HG02642 (cell line): ENCODE results near the gene LSM14A.
A peak's percentile ranks its signal among the peaks of the same experiment; 100 is the strongest.
"Not testable (repeated sequence)": the region's sequence is repeated elsewhere in the genome, so short reads cannot be mapped to it uniquely, and the experiment has no call there.

Source experiments
- ATAC-seq: cut with Tn5 transposase; IDR thresholded peaks from one replicate; pipeline ENCODE4 v1.9.1; 2021; ENCODE audit warnings: mild to moderate bottlenecking; ENCODE audit not compliant: unreplicated experiment, poor library complexity

Gene LSM14A

DNA sequence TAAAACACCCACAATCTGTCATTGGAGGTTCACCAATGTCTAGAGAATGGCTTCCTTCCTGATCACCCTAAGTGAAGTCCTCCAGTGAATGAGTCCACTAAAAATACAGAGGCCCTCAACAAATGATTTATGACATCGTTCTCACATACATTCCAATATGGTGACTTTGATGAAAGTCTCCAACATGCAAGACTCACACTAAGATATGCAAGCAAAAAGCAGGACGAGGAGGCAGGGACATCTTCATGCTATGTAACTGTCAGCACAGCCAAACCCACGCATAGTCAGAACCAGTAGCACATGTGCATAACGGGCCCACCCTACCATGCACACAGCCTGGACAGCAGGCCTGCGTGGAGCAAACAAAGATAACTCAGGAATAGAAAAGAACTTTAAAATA, 16.6 kb upstream of the LSM14A start:
- no peak for ATAC-seq

DNA sequence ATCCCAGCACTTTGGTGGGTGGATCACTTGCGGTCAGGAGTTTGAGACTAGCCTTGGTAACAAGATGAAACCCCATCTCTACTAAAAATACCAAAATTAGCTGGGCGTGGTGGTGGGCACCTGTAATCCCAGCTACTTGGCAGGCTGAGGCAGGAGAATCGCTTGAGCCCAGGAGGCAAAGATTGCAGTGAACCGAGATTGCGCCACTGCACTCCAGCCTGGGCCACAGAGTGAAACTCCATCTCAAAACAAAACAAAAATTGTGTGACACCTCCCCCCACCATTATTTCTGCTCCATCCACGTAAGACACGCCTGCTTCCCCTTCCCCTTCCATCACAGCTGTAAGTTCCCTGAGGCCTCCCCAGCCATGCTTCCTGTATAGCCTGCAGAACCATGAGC, 13.3 kb upstream of the LSM14A start:
- not testable (repeated sequence) for ATAC-seq

- not testable (repeated sequence) for ATAC-seq
Measured at GRCh38 chr19:34159541-34159940, 12.8 kb upstream of the LSM14A start.

DNA sequence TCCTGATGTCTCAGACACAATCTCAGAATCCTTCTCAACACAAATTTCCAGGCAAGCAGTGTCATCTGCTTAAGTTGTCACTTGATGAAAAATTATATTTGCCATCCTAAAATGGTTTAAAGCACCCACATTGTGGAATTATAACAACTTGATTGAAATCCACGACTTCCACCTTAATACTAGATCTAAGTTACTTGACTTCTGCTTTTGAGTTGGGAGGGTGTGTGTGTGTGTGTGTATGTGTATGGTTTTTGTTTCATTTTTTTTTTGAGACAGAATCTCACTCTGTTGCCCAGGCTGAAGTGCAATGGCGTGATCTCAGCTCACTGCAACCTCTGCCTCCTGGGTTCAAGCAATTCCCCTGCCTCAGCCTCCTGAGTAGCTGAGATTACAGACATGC, 10.4 kb upstream of the LSM14A start:
- not testable (repeated sequence) for ATAC-seq

- no peak for ATAC-seq
Measured at GRCh38 chr19:34165295-34165738, 7.0 kb upstream of the LSM14A start.

DNA sequence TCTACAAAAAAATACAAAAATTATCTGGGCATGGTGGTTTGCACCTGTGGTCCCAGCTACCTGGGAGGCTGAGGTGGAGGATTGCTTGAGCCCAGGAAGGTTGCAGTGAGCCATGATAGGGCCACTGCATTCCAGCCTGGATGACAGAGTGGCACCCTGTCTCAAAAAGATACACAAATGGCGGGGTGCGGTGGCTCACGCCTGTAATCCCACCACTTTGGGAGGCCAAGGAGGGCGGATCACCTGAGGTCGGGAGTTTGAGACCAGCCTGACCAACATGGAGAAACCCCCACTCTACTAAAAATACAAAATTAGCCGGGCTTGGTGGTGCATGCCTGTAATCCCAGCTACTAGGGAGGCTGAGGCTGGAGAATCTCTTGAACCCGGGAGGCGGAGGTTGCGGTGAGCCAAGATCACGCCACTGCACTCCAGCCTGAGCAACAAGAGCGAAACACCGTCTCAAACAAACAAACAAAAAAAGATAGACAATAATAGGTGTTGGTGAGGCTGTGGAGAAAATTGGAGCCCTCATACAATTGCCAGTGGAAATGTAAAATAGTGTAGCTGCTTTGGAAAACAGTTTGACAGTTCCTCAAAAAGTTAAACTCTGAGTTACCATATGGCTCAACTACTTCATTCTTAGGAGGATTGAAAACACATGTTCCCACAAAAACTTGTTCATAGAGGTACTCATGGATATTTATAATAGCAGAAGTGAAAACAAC, 2.7 kb upstream of the LSM14A start:
- ATAC-seq = not testable (repeated sequence)

DNA sequence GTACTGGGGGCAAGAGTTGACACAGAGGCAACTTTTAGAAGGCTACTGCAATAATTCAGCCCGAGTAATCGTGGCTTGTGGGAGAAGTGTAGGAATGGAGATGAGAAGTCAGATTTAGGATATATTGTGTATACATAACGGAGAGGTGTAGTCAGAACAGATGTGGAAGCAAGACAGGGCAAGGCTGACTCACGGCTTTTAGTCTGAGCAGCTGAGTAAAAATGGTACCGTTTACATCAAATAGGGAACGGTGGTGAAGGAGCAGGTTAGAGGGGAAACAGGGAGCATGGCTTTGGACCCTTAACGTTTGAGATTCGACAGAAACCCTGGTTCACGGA, 796 bp upstream of the LSM14A start:
- ATAC-seq = peak; percentile 14

DNA sequence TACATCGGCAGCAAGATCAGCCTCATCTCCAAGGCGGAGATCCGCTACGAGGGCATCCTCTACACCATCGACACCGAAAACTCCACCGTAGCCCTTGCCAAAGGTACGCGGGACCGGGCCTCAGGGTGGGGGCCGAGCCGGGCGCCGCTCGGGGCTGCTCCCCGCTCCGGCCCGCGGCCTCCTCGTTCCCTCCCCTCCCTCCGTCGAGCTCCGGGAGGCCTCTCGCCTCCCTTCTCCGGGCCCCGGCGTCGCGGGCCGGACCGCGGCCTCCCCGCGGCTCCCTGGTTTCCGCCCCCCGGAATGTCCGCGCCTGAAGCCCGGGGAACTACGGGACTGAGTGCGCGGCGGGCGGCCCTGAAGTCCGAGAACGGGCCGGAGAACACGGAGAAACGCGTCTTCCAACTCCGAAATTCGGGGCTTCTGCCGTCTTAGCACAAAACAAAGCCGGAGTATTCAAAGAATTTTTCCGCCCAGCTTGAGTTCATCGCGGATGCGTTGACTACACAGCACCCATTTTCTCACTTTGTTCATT, 423 bp downstream of the LSM14A start:
- peak; percentile 45 for ATAC-seq

GRCh38 chr19:34173193-34173956, 1.1 kb downstream of the LSM14A start:
- ATAC-seq = no peak

DNA sequence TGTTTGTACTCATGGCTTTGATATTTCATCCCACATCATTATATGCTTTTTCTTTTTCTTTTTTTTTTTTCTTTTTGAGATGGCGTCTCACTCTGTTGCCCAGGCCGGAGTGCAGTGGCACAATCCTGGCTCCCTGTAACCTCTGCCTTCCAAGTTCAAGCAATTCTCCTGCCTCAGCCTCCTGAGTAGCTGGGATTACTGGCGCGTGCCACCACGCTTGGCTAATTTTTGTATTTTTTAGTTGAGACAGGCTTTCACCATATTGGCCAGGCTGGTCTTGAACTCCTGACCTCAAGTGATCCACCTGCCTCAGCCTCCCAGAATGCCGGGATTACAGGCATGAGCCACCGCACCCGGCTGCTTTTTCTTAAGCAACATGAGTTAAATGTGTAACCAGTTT, 2.9 kb downstream of the LSM14A start:
- ATAC-seq = not testable (repeated sequence)

DNA sequence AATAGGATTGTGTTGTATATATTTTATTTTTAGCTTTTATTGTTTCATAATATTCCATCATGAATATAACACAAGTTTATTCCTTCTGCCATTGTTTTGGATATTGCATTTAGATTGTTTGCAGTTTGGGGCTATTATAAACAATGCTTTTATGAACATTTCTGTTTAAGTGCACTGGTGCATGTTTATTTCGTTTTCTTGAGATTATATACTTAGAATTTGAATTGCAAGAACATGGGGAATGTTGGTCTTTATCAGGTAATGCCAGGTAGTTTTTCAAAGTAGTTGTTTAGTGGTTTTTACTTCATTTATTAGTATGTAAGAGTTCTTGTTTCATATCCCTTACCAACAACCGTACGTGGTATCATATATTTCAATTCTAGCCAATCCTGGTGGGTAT, 4.3 kb downstream of the LSM14A start:
- ATAC-seq = no peak

DNA sequence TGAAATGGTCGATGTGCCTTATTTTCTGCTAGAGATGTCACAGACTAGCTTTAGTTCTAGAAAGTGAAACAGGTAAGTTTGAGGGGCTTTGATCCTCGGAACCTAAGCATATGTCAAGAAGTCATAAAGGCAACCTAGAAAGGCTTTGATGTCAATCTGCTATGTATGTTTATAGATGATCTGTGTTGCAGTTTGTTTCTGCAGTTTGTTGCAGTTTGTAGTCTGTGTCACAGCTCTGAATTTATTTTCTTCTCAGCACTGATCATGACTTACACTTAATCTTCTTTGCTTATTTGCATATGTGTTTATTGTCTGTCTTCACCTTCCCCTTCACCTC, 5.9 kb downstream of the LSM14A start:
- ATAC-seq = no peak

DNA sequence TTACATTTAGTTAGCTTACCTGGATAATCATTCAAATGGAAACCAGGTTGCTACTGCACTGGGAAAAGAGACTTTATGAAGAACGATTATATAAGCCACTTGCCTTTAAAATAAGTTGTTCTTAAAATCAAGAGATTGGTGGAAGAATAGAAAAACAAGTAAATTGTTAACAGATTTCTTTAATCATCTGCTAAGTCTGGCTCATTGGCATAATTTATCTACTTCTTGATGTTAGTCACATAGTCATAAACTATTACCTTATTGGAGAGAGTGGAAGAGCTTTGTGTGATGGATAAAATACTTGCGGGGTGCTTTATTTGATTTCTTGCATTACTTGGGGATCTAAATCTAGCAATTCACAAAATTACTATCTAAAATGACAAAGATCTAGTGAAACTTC, 6.8 kb downstream of the LSM14A start:
- ATAC-seq = no peak

- ATAC-seq = no peak
Measured at GRCh38 chr19:34180273-34180672, 8.0 kb downstream of the LSM14A start.

DNA sequence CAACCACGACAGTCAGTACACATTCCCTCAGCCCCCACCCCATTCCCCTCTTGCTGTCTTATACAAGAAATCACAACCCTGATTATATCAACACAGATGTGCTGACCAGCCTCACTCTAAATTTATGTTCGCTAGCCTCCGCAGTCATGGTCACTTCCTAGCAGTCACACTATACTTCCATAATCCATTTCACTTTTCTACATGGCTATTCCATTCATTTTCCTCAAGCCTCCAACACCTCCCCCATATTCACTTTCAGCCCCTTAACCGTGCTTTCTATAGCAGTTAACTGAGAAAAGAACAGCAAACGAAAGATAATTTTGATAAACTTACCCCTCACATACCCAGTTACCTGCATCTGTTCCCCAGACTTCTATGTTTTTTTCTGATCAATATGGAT, 8.4 kb downstream of the LSM14A start:
- ATAC-seq = no peak

- ATAC-seq = no peak
Measured at GRCh38 chr19:34181111-34181864, 9.0 kb downstream of the LSM14A start.

- no peak for ATAC-seq
Measured at GRCh38 chr19:34182125-34182524, 9.8 kb downstream of the LSM14A start.

- ATAC-seq = no peak
Measured at GRCh38 chr19:34184880-34185491, 12.7 kb downstream of the LSM14A start.

- ATAC-seq = no peak
Measured at GRCh38 chr19:34186205-34186604, 13.9 kb downstream of the LSM14A start.

GRCh38 chr19:34187011-34187410, 14.7 kb downstream of the LSM14A start:
- ATAC-seq = no peak

DNA sequence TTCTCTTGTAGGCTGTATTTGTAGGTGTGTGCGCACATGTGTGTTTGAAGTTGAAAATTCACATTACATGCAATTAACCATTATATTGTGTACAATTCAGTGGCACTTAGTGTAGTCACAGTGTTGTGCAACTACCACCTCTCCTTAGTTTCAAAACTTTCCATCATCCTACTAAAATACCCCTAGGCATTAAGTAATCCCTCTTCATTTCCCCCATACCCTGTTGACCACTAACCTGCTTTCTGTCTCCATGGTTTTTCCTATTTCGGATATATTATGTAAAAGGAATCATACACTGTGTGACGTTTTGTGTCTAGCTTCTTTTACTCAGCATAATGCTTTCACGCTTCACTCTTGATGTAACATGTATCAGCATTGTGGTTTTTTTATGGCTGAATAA, 16.1 kb downstream of the LSM14A start:
- ATAC-seq = no peak
